Measurements from ENCODE around the gene TBC1D1. TPM values are rescaled to one million over a fixed set of nuclear protein-coding genes. Genes with fewer than 3 reads are reported as not detected.

TBC1D1 gene
- total and polyA plus RNA-seq, 2 of the 8 experiments (the other 6 are each of a cell fraction or from before 2014, with no cell fraction given) = 96.9 to 162 TPM

DNA sequence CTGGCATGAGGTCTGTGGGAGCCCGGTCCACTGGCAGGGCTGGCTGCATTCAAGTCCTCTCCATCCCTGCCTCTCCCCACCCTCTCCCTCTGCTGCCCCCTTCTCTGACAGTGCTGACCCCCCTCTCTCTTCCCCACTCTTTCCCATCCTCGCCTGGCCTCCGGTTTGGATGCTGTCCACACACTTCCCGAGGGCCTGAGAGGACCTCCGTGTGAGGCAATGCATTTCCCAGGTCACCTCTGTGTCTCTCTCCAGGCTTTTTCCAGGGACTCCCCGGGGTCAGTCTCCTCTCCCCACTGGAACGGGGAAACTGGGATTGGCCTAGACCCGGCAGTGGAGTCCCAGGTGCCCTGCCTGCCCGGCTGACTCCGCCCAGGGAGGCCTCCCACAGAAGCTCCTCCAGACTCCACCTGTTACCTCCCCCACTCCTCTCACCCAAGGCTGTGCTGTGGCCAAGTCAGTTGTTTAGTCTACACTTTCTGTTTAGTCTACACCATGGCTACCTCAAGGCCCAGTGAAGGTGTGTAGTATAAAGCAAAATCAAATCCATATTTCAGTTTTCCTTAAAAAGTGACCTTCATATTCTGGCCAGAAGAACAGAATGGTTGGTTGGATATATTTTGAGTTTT, 216.1 kb downstream of the TBC1D1 start:
- H4K20me1 ChIP-seq (replicated peaks in 1 of 2; ENCODE audit: control insufficient read depth in 1 of 2, insufficient read depth in 2 of 2, low read length in 2 of 2) = peaks cover 0 to 4% of the 10 kb centered on the region in 2 experiments
- no peak overlapping the region; the same call in 1 of the 2 replicates for H2AK5ac ChIP-seq (ENCODE audit: low read depth, low read length)
- H3K18ac ChIP-seq (ENCODE audit: extremely low read depth, low read length) = no peak overlapping the region
- H3K56ac ChIP-seq (replicated peaks; ENCODE audit: insufficient read length, low read depth, low read length) = peak overlapping the region; percentile 17
- H2BK12ac ChIP-seq (ENCODE audit: low read depth, low read length) = no peak overlapping the region
- H3K27ac ChIP-seq (ENCODE audit: low read depth, low read length) = no peak overlapping the region
- peak overlapping the region; percentile 15 for H4K8ac ChIP-seq (ENCODE audit: extremely low read depth, insufficient read depth, low read length)
- no peak overlapping the region for H4K91ac ChIP-seq (replicated peaks; ENCODE audit: insufficient read length, low read length)
- ChIA-PET CTCF (ENCODE audit: partially characterized antibody) (interaction anchor here (0.6 kb wide), 1 partner anchor 19 kb away, joined by 3 read pairs; no protein-coding TSS in a partner anchor), POLR2A (ENCODE audit: partially characterized antibody) (no interaction called here)
- no peak for DNase-seq (ENCODE audit: low read depth in 1 of 2, low spot score in 2 of 2)
- no peak overlapping the region for H3K14ac ChIP-seq (ENCODE audit: insufficient read length)
- peaks cover 0 to 8% (median 2%) of the 10 kb centered on the region in 4 experiments; a peak in 3 of 7 replicates for H3K4me1 ChIP-seq (replicated peaks in 1 of 4; ENCODE audit: control insufficient read depth in 3 of 4, insufficient read depth in 4 of 4, low read length in 3 of 4)
- H3K79me1 ChIP-seq (ENCODE audit: low read depth, low read length) = no peaks in the 10 kb centered on the region
- peaks cover 4 to 12% (median 8%) of the 10 kb centered on the region in 4 experiments; a peak in 4 of 8 replicates for H3K36me3 ChIP-seq (ENCODE audit: control insufficient read depth in 2 of 4, insufficient read depth in 4 of 4, low read length in 3 of 4)
- H3K79me2 ChIP-seq (ENCODE audit: control insufficient read depth in 1 of 2, insufficient read depth in 2 of 2, low read length in 2 of 2) = no peaks in the 10 kb centered on the region
- H2BK5ac ChIP-seq (ENCODE audit: low read depth, low read length) = 0 out of 2 replicates have a peak overlapping the region, but pooled peaks have one; percentile 24
- no peak overlapping the region for H2BK20ac ChIP-seq (ENCODE audit: low read length)
- no peaks in the 10 kb centered on the region for H3K9me3 ChIP-seq (ENCODE audit: insufficient read depth in 2 of 2, low read depth in 1 of 2, low read length in 1 of 2)
- no peak overlapping the region for H3K9ac ChIP-seq (replicated peaks in 1 of 4; ENCODE audit: extremely low read depth in 1 of 4, low read depth in 3 of 4, low read length in 3 of 4)
- no peak overlapping the region for H3K4me2 ChIP-seq (ENCODE audit: insufficient read depth in 1 of 2, low read depth in 2 of 2, low read length in 2 of 2)
- no peak overlapping the region for H3K4me3 ChIP-seq (ENCODE audit: extremely low read depth in 1 of 4, insufficient read depth in 2 of 4, low read depth in 3 of 4, low read length in 4 of 4)
- no peak overlapping the region for H2AFZ ChIP-seq (ENCODE audit: low read length)
- FAIRE-seq = no peak
- no peak overlapping the region for H3K23ac ChIP-seq (ENCODE audit: insufficient read length)
- whole genome bisulfite sequencing, 2 experiments (ENCODE audit: extremely low coverage in 1 of 2, insufficient coverage in 1 of 2, insufficient read length in 1 of 2, insufficient replicate concordance in 2 of 2, low coverage in 1 of 2, low lambda C conversion rate in 2 of 2, missing lambda C conversion rate in 1 of 2) = 84% methylated on average over 9 of the region's 10 CpGs; no CpG with 5 or more reads in 1 of the 2 experiments
- H3K23me2 ChIP-seq (ENCODE audit: low read depth, low read length) = no peaks in the 10 kb centered on the region
- no peak overlapping the region for H2BK120ac ChIP-seq (replicated peaks; ENCODE audit: low read depth, low read length)
- no peaks in the 10 kb centered on the region for H3K27me3 ChIP-seq (replicated peaks in 1 of 4; ENCODE audit: control insufficient read depth in 3 of 4, extremely low read depth in 1 of 4, insufficient read depth in 3 of 4, low read length in 3 of 4)
- no peak overlapping the region for H2BK15ac ChIP-seq (ENCODE audit: low read length)
- H3K4ac ChIP-seq (replicated peaks; ENCODE audit: insufficient read length, low read depth, low read length) = no peak overlapping the region
- no peak overlapping the region for H4K5ac ChIP-seq (ENCODE audit: insufficient read length, low read depth, low read length)
- TF ChIP-seq RXRA (IDR thresholded peaks at IDR 0.05; ENCODE audit: insufficient read depth, low read depth, low read length) (no peak), GABPA (IDR thresholded peaks at IDR 0.05; ENCODE audit: borderline replicate concordance, insufficient read depth, low read length) (no peak), YY1 (IDR thresholded peaks at IDR 0.05; ENCODE audit: low read depth, low read length) (no peak), HDAC2 (IDR thresholded peaks at IDR 0.05; ENCODE audit: borderline replicate concordance in 1 of 2, low read depth in 2 of 2, low read length in 2 of 2) (no peak), KDM5A (IDR thresholded peaks at IDR 0.05; ENCODE audit: low read length) (no peak), BACH1 (IDR thresholded peaks at IDR 0.05; ENCODE audit: low read length) (no peak), RBBP5 (IDR thresholded peaks at IDR 0.05; ENCODE audit: borderline replicate concordance, low read depth, low read length) (no peak), TAF1 (IDR thresholded peaks at IDR 0.05; ENCODE audit: low read depth, low read length) (no peak), JUND (IDR thresholded peaks at IDR 0.05; ENCODE audit: low read length) (no peak), RAD21 (IDR thresholded peaks at IDR 0.05 in 1 of 2, conservative IDR thresholded peaks at IDR 0.05 in 1 of 2; ENCODE audit: low read depth in 2 of 2, low read length in 2 of 2) (no peak), BRCA1 (IDR thresholded peaks at IDR 0.05; ENCODE audit: low read depth, low read length) (no peak)
- TF ChIP-seq, protein P1, sequence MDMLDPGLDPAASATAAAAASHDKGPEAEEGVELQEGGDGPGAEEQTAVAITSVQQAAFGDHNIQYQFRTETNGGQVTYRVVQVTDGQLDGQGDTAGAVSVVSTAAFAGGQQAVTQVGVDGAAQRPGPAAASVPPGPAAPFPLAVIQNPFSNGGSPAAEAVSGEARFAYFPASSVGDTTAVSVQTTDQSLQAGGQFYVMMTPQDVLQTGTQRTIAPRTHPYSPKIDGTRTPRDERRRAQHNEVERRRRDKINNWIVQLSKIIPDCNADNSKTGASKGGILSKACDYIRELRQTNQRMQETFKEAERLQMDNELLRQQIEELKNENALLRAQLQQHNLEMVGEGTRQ (IDR thresholded peaks at IDR 0.05; ENCODE audit: low read length) = no peak
